Type B pancreatic cell (in vitro differentiated cells): ENCODE results near the gene MCCC1. TPM values are rescaled to one million over a fixed set of nuclear protein-coding genes. Genes with fewer than 3 reads are reported as not detected.

ENCODE experiments used
- DNase-seq: peaks from one replicate; pipeline ENCODE4 v3.0.0; 2021; ENCODE audit warnings: mixed read lengths; ENCODE audit not compliant: unreplicated experiment; ENCODE audit errors: extremely low spot score
- H3K27ac Mint-ChIP-seq: 2 replicates; pipeline ENCODE4 v1.8.0; 2021; ENCODE audit warnings: mild to moderate bottlenecking, mixed read lengths
- H3K27me3 Mint-ChIP-seq: 2 replicates; pipeline ENCODE4 v1.8.0; 2021; ENCODE audit warnings: mixed read lengths
- H3K36me3 Mint-ChIP-seq: 2 replicates; pipeline ENCODE4 v1.8.0; 2021; ENCODE audit warnings: mixed read lengths
- H3K4me1 Mint-ChIP-seq: one replicate; pipeline ENCODE4 v1.8.0; 2021; ENCODE audit warnings: mixed read lengths; ENCODE audit not compliant: unreplicated experiment
- H3K4me3 Mint-ChIP-seq: 2 replicates; pipeline ENCODE4 v1.8.0; 2021; ENCODE audit warnings: mild to moderate bottlenecking, mixed read lengths
- H3K9me3 Mint-ChIP-seq: 2 replicates; pipeline ENCODE4 v1.8.0; 2021; ENCODE audit warnings: mixed read lengths
- total RNA-seq: library from RNA; stranded (reverse); gene quantifications from 2 replicates; pipeline ENCODE4 v1.2.1, GENCODE V29; 2021; ENCODE audit warnings: low replicate concordance
- TF ChIP-seq, protein P1 (sequence below): fragments of 200-600 bp; sonication (generic); conservative IDR thresholded peaks from 2 replicates; pipeline ENCODE4 v1.5.0; 2021; ENCODE audit warnings: antibody characterized with exemption, mild to moderate bottlenecking

MCCC1 gene
- total RNA-seq, 1 donor from 2014 or later: 40.9 TPM

DNA sequence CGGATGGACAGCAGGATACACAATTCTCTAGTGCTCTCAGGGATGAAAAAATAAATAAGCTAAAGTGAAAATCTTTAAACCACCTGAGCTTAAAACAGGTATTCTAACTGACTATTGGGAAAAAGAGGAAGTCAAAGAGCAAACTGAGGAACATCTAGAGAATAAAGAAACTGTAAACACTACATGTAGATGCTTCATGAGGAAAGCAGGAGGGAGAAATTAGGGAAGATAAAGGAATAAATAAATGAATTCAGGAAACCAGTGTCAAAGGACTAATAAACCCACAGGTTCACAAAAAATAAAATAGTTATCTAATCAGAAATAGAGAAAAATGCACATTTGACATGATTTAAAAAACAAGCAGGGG, 525 bp upstream of the MCCC1 start:
- Mint-ChIP-seq H3K9me3 (no peaks in the 10 kb centered on the region), H3K36me3 (peaks cover 9% of the 10 kb centered on the region), H3K27me3 (no peaks in the 10 kb centered on the region), H3K27ac (peak overlapping the region; percentile 96), H3K4me3 (peak overlapping the region; percentile 96), H3K4me1 (peaks cover 22% of the 10 kb centered on the region)
- no peak for DNase-seq
- TF ChIP-seq, protein P1, sequence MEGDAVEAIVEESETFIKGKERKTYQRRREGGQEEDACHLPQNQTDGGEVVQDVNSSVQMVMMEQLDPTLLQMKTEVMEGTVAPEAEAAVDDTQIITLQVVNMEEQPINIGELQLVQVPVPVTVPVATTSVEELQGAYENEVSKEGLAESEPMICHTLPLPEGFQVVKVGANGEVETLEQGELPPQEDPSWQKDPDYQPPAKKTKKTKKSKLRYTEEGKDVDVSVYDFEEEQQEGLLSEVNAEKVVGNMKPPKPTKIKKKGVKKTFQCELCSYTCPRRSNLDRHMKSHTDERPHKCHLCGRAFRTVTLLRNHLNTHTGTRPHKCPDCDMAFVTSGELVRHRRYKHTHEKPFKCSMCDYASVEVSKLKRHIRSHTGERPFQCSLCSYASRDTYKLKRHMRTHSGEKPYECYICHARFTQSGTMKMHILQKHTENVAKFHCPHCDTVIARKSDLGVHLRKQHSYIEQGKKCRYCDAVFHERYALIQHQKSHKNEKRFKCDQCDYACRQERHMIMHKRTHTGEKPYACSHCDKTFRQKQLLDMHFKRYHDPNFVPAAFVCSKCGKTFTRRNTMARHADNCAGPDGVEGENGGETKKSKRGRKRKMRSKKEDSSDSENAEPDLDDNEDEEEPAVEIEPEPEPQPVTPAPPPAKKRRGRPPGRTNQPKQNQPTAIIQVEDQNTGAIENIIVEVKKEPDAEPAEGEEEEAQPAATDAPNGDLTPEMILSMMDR: no peak

DNA sequence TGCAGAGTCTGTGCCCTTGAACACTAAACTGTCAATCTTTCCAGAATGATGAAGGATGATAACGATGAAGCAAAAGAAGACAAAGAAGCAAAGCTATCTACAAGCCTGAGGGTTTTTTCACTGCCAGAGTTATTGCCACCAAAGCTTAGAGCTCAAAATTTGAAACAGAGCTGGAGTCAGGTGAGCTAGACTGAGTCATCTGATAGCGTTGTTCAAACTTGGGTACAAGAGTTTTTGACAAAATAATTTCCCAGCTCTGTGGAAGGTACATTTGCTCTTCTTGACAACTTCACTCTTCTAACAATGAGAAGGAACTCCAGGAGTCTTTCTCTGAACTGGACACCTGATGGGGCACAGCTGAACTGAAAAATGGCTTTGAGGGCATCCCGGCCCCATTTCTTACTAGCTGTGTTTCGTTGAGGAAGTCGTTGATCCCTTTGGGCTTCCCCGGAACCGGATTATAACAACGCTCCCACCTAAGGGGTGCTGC, 715 bp downstream of the MCCC1 start:
- Mint-ChIP-seq H3K4me1 (peaks cover 27% of the 10 kb centered on the region), H3K9me3 (no peaks in the 10 kb centered on the region), H3K36me3 (peaks cover 17% of the 10 kb centered on the region), H3K27ac (peak overlapping the region; percentile 96), H3K4me3 (peak overlapping the region; percentile 96), H3K27me3 (no peaks in the 10 kb centered on the region)
- TF ChIP-seq, protein P1: no peak
- DNase-seq: no peak

DNA sequence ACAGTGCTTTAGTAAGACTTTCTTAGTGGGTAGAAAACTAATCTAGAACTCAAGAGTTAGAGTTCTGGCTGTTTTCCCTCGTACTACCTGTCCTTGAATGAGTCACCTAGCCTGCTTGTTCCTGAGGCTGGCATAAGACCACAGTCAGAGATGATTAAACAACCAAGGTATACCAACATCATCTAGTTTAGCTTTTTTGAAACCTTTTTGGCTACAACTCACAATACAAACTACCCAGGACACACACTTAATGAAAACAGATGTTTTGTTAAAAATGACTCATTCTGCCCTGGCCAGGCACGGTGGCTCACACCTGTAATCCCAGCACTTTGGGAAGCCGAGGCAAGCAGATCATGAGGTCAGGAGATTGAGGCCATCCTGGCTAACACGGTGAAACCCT, 4.6 kb downstream of the MCCC1 start:
- TF ChIP-seq, protein P1: no peak
- no peak for DNase-seq
- H3K27ac Mint-ChIP-seq: peak overlapping the region; percentile 88
- peaks cover 23% of the 10 kb centered on the region for H3K4me1 Mint-ChIP-seq
- H3K9me3 Mint-ChIP-seq: no peaks in the 10 kb centered on the region
- peaks cover 38% of the 10 kb centered on the region for H3K36me3 Mint-ChIP-seq
- H3K27me3 Mint-ChIP-seq: no peaks in the 10 kb centered on the region
- H3K4me3 Mint-ChIP-seq: peak overlapping the region; percentile 67

DNA sequence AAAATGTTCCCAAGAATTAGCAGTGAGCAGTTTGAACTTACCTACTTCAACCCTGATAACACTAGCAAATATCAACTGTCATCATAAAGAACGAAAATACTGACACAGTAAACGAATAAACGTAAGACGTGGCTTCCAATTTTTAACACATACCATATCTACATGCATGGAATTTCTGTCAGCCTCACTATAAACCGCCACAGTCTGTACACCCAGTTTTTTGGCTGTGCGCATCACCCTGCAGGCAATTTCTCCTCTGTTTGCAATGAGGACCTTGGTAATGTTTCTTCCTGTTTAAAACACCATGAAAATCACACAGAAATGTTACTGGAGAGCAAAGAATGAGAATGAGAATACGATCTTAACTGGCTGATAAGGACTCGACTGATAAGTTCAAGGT, 7.0 kb downstream of the MCCC1 start:
- H3K4me1 Mint-ChIP-seq: peaks cover 10% of the 10 kb centered on the region
- H3K9me3 Mint-ChIP-seq: no peaks in the 10 kb centered on the region
- TF ChIP-seq, protein P1: no peak
- no peaks in the 10 kb centered on the region for H3K27me3 Mint-ChIP-seq
- no peak overlapping the region for H3K27ac Mint-ChIP-seq
- no peak for DNase-seq
- peaks cover 49% of the 10 kb centered on the region for H3K36me3 Mint-ChIP-seq
- no peak overlapping the region for H3K4me3 Mint-ChIP-seq

DNA sequence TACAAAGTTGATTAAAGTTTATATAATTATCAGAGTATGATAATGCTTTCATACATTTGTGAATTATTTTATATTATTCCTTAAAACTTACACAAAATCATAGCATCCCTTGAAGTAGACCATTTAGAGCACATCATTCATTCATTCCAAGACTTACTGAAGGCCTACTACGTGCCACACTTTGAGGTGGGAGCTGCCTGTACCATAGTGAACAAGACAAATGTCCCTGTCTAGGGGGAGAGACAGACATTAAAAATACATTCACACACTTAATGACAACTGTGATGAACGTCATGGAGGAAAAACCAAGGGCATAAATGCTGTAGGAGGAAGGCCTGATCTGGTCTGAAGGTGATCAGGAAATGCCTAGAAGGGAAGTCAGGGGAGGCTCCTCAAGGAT, 12.1 kb downstream of the MCCC1 start:
- H3K27me3 Mint-ChIP-seq: no peaks in the 10 kb centered on the region
- H3K27ac Mint-ChIP-seq: no peak overlapping the region
- no peaks in the 10 kb centered on the region for H3K4me1 Mint-ChIP-seq
- H3K9me3 Mint-ChIP-seq: no peaks in the 10 kb centered on the region
- H3K4me3 Mint-ChIP-seq: no peak overlapping the region
- DNase-seq: no peak
- TF ChIP-seq, protein P1: no peak
- H3K36me3 Mint-ChIP-seq: peaks cover 48% of the 10 kb centered on the region
